Measurements from ENCODE around the gene NBPF20.
"Not testable (repeated sequence)": the region's sequence is repeated elsewhere in the genome, so short reads cannot be mapped to it uniquely, and the experiment has no call there.

The NBPF20 gene

GRCh38 chr1:145425436-145426029 is at the start of gene NBPF20:
TSS of gene NBPF20 (minus strand) at chr1:145425603. CDS start at chr1:145405272, 20,331 bp downstream.
- H3K4me3 ChIP-seq (ENCODE audit: low read depth, low read length): peak within 1 kb of the TSS; percentile 56

GRCh38 chr1:145474837-145475368 is 49.5 kb upstream of the NBPF20 start:
- H3K4me3 ChIP-seq (ENCODE audit: low read depth, low read length): not testable (repeated sequence)

- H3K4me3 ChIP-seq (ENCODE audit: low read depth, low read length): not testable (repeated sequence)
Observed at GRCh38 chr1:145472731-145473130, 47.3 kb upstream of the NBPF20 start.

GRCh38 chr1:145471365-145471764 is 46.0 kb upstream of the NBPF20 start:
- H3K4me3 ChIP-seq (ENCODE audit: low read depth, low read length): not testable (repeated sequence)

GRCh38 chr1:145465405-145466144 is 40.2 kb upstream of the NBPF20 start:
- not testable (repeated sequence) for H3K4me3 ChIP-seq (ENCODE audit: low read depth, low read length)

GRCh38 chr1:145464708-145465336 is 39.4 kb upstream of the NBPF20 start:
- H3K4me3 ChIP-seq (ENCODE audit: low read depth, low read length): not testable (repeated sequence)

GRCh38 chr1:145464017-145464416 is 38.6 kb upstream of the NBPF20 start:
- H3K4me3 ChIP-seq (ENCODE audit: low read depth, low read length): not testable (repeated sequence)

- not testable (repeated sequence) for H3K4me3 ChIP-seq (ENCODE audit: low read depth, low read length)
Observed at GRCh38 chr1:145460684-145461083, 35.3 kb upstream of the NBPF20 start.

GRCh38 chr1:145460048-145460447 is 34.6 kb upstream of the NBPF20 start:
- peak overlapping the region; percentile 17 for H3K4me3 ChIP-seq (ENCODE audit: low read depth, low read length)

GRCh38 chr1:145459591-145459990 is 34.2 kb upstream of the NBPF20 start:
- H3K4me3 ChIP-seq (ENCODE audit: low read depth, low read length): not testable (repeated sequence)

GRCh38 chr1:145459063-145459462 is 33.7 kb upstream of the NBPF20 start:
- H3K4me3 ChIP-seq (ENCODE audit: low read depth, low read length): not testable (repeated sequence)

- not testable (repeated sequence) for H3K4me3 ChIP-seq (ENCODE audit: low read depth, low read length)
Observed at GRCh38 chr1:145454824-145455177, 29.4 kb upstream of the NBPF20 start.

GRCh38 chr1:145453873-145454823 is 28.7 kb upstream of the NBPF20 start:
- H3K4me3 ChIP-seq (ENCODE audit: low read depth, low read length): not testable (repeated sequence)

GRCh38 chr1:145452506-145452905 is 27.1 kb upstream of the NBPF20 start:
- H3K4me3 ChIP-seq (ENCODE audit: low read depth, low read length): not testable (repeated sequence)

- not testable (repeated sequence) for H3K4me3 ChIP-seq (ENCODE audit: low read depth, low read length)
Observed at GRCh38 chr1:145451914-145452313, 26.5 kb upstream of the NBPF20 start.

GRCh38 chr1:145445219-145445618 is 19.8 kb upstream of the NBPF20 start:
- not testable (repeated sequence) for H3K4me3 ChIP-seq (ENCODE audit: low read depth, low read length)

GRCh38 chr1:145442340-145442739 is 16.9 kb upstream of the NBPF20 start:
- not testable (repeated sequence) for H3K4me3 ChIP-seq (ENCODE audit: low read depth, low read length)

- H3K4me3 ChIP-seq (ENCODE audit: low read depth, low read length): peak overlapping the region; percentile 17
Observed at GRCh38 chr1:145431363-145432256, 6.2 kb upstream of the NBPF20 start.

- not testable (repeated sequence) for H3K4me3 ChIP-seq (ENCODE audit: low read depth, low read length)
Observed at GRCh38 chr1:145430830-145431229, 5.4 kb upstream of the NBPF20 start.

GRCh38 chr1:145429329-145429728 is 3.9 kb upstream of the NBPF20 start:
- not testable (repeated sequence) for H3K4me3 ChIP-seq (ENCODE audit: low read depth, low read length)

Measured in iPS-11a (cell line).